Measurements from ENCODE around the gene GTF3C5.

DNA sequence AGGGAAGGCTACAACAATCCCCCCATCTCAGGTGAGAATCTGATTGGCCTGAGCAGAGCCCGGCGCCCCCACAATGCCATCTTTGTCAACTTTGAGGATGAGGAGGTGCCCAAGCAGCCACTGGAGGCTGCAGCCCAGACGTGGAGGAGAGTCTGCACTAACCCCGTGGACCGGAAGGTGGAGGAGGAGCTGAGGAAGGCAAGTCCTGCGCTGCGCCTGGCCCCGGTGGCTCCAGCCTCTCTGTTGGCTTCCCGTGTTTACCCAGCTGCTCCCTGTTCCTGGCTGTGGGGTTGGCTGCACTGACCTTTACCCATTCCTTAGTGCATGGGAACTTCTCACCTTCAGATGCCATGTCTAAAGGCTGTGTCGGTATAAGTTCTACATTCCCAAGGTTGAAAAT is 20.0 kb downstream of the GTF3C5 start:
- TF ChIP-seq EZH2 (IDR thresholded peaks at IDR 0.05; ENCODE audit: low read depth): no peak
- TF ChIP-seq, protein P1, sequence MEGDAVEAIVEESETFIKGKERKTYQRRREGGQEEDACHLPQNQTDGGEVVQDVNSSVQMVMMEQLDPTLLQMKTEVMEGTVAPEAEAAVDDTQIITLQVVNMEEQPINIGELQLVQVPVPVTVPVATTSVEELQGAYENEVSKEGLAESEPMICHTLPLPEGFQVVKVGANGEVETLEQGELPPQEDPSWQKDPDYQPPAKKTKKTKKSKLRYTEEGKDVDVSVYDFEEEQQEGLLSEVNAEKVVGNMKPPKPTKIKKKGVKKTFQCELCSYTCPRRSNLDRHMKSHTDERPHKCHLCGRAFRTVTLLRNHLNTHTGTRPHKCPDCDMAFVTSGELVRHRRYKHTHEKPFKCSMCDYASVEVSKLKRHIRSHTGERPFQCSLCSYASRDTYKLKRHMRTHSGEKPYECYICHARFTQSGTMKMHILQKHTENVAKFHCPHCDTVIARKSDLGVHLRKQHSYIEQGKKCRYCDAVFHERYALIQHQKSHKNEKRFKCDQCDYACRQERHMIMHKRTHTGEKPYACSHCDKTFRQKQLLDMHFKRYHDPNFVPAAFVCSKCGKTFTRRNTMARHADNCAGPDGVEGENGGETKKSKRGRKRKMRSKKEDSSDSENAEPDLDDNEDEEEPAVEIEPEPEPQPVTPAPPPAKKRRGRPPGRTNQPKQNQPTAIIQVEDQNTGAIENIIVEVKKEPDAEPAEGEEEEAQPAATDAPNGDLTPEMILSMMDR (conservative IDR thresholded peaks at IDR 0.05): no peak

All from PC-9 (cell line).